GM21367 (cell line): ENCODE results near the gene GHR.
A peak's percentile ranks its signal among the peaks of the same experiment; 100 is the strongest.

Experiments used
- ATAC-seq: cut with Tn5 transposase; IDR thresholded peaks from one replicate; pipeline ENCODE4 v1.9.1; 2021; ENCODE audit not compliant: unreplicated experiment

The GHR gene

DNA sequence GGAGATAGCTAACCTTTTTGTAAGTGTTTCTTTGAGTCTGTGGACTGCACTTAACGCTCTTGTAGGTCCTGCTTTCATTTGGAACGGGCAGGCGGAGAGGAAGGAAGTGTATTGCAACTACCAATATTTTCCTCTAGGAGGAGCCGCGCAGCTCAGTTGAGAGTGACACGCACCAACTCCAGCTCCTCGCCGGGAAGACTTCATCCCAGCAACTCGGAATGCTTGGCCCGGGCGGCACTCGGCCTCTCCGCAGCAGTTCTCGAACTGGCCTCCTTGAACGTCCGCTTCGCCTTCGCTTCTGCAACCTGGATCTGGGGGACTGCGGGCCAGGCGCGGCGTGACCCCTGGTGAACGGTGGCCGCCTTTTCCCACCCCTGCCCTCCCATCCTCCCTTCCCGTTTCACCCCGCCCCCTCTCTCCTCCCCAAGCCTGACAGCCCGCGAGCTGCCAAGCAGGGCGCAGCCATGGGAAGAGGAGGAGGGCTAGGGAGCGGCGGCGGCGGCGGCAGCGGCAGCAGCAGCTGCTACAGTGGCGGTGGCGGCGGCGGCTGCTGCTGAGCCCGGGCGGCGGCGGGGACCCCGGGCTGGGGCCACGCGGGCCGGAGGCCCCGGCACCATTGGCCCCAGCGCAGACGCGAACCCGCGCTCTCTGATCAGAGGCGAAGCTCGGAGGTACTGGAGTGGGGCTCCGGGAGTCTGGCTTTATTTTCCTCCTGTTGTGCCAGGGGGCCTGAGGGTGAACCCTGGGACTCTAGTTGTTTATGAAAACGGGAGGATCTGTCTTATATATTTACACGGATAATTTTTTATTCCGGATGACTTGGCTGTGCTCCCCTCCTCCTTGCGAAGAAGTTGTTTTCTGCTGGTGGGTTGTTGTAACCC, at the start of gene GHR:
Gene GHR (plus strand): TSS at position 155 of the 881 bp plus-strand sequence. CDS start 142,436 bp downstream, outside the sequence.
- ATAC-seq = peak; percentile 87

DNA sequence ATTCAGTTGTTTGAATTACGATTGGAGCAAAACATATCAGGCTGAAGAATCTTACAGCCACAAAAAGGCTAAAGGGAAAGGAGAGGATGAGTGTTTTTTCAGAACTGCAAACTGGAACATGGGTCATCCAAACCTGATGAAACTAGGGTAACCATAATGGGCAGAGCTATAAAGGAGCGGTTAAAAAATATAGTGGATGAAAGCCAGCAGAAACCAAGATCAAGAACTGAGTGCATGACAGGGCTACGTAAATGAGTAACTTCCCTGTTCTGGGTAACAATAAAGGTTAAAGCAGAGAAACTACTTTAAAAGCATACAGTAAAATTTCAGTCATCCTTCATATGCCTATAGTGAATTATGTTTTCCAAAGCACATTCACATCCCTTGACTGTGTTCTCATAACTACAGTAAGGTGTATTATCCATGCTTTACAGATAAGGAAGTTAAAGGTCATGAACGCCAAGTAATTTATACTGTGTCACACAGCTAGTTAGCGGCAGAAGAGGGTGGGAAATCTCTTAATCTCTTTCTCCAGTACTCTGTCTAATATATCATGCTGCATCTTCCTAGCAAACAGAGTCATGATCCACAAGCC, 48.5 kb upstream of the GHR start:
- ATAC-seq = no peak

DNA sequence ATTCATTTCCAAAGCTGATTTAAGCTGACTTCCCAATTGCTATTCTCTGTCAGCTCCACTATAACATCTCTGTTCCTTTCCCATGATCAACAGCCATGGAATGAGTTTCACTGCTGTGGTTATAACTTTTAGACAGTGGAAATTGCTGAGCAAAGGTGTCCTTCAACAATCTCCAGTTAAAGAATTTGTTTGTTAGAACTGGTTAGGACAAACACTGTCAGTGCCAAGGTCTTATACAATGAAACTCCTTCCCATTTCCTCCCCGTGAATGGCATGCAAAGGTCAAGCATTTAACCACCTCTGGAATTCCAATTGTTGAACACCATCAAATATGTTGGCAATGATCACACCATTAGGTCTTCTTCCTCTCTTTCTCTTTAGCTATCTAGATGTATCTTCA, 45.7 kb upstream of the GHR start:
- no peak for ATAC-seq

DNA sequence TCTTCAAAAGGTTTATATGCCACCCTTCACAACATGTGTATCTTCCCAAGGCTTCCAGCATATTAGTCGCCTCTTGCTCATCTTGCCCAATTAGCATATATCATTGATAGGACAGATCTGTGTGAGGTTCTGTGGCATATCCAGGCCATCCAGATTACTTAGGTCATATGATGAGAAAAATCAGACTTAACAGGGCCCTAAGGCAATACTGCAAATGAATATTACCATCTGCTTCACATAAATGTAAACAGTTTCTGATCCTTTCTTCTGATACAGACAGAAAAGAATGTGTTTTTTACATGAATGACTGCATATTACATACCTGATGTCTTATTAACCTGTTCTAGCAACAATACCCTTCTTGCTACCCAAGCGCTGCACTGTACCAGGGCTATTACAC, 41.3 kb upstream of the GHR start:
- ATAC-seq = no peak

DNA sequence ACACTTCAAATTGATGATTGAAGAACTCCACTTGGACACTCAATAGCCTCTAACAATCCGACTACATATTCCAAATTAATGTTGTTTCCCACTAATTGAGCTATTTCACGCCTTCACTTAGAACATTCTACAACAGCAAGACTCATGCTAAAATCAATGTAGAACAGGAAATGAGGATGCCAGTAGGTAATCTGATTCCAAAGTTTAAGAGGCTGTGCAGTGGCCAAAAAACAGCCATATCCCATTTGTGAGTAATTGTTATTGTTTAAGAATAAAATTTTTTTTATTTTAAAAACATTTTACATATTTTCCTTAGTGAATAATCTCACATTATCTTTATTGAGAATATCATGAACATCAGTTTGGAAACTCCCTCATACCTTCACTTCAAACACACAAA, 35.7 kb upstream of the GHR start:
- ATAC-seq = no peak

DNA sequence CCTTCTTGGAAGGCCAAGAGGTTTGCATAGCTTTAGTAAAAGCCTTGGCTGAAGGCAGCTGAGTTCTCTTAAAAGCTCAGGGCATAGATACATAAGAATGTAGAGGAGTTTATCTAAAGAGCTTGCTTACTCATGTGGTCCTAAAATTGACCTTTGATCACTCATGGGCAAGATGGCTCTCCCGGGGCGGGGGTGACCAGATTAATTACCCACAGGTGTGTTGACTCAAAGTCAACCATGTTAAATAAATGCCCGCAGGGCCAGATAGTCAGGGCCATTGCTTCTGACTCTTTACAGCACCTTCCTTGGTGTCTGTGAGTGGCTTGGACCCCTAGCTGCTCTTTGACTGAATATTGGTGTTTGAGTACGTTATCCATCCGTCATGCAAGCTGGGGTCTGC, 33.1 kb upstream of the GHR start:
- ATAC-seq = no peak

DNA sequence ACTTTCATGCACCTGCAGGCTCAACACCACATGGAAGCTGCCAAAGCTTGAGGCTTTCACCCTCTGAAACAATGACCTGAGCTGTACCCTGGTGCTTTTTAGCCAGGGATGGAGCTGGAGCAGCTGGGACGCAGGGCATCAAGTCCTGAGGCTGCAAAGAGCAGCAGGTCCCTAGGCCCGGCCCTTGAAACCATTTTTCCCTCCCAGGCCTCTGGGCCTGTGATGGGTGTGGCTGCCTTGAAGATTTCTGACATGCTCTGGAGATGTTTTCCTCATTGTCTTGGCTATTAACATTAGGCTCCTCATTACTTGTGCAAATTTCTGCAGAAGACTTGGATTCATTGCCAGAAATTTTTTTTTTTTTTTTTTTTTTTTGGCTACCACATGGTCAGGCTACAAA, 30.3 kb upstream of the GHR start:
- no peak for ATAC-seq

DNA sequence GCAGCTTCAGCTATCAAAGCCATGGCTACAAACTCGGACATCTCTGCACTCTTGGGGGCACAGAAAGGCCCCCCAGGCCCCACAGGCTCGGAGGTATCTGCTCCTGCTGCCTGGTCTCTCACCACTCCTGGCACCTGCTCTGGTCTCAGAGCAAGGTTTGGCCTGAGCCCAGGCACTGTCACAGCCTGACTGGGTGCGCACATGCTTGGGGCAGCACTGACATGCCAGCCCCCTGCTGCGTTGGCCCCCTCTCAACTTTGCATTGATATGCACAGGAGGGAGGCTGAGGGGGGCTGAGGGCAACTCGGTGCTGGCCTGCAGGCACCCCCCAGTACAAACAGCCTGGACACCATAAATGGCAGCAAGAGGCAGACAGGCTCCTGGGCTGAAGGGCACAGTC, 27.1 kb upstream of the GHR start:
- ATAC-seq = no peak

DNA sequence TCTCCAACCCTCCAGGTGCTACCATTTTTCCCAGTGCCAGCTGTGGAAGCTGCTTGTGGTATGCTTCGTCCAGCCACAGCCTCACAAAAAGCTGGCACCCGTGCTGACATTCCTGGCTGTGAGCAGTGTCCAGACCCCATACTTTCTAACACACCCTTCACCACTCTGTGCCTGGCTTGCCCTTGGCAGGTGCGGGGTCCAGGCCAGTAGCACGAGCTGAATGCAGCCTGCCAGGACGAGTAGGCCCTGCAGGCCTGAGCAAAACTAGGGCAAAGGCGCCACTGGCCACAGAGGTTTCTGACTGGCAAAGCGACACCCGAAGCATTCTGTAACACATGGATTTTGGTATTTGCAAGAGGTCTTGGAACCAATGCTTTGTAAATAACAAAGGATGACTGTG, 26.0 kb upstream of the GHR start:
- ATAC-seq = no peak

DNA sequence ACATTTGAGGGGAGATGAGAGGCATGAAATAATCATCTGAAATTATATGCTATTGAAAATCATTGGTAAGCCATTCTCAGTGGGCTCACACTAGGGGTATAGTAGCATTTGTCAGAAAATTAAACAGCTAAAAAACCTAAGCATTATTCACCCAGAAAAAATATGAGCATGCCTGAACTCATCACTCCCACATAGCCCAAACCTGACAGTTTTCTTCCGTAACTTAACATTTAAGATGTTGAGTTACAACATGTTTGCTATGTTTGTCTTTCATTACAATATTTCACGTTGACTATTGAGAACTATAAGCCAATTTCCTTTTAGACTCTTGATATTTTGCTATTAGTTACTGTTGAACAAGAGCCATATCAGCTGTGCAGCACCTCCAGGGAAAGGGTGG, 23.5 kb upstream of the GHR start:
- ATAC-seq = no peak

DNA sequence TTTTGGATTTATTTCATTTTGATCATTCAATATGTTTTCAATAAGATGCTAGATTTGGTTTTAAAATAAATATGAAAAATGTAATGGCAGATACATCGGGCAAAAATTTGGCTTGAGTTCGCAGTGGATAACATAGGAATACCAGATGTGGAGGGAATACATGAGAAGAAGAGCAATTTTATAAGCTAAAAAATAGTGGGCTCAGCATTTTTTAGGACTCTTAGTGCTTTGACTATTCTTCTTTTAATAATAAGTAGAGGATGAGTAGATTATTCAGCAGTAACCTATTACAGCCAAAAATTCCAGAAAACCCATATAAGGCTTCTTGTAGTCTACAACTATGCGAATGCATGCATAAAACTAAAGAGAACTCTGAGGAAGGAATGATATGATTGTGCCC, 22.8 kb upstream of the GHR start:
- ATAC-seq = no peak

DNA sequence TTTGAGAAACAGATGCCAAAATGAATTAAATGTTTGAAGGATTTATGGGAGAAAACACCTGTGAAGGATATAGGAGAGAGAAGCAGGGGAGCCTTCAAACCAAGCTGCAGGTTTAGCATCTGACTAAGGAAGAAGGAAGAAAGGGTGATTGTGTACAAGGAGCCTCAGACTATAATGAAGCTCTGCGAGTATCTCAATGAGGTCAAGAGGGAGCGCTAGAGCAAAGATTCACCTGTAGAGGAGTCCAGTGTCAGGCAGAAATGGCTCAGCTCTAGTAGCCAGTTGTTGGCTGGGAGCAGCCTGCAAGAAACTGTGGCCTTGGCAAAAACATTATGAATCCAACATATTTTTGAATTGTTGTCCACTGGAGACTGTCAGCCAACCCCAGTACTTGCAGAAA, 20.0 kb upstream of the GHR start:
- ATAC-seq = no peak

DNA sequence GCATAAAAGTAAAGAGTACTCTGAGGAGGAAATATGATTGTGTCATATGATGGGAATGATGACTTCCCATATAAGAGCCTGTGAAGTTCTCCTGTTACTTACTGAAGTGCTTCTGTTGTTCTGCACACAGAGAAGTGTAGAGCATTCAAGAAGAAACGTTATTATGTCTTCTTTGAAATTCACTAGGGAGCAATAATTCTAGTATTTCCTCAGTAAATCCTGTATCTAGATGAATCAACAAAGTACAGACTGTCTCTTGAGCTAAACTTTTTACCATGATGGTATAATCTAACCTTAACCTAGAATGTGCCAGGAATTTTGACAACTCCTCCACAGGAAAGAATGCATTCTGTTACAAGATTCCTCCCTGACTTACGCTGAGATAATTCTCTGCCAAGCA, 18.9 kb upstream of the GHR start:
- ATAC-seq = no peak

DNA sequence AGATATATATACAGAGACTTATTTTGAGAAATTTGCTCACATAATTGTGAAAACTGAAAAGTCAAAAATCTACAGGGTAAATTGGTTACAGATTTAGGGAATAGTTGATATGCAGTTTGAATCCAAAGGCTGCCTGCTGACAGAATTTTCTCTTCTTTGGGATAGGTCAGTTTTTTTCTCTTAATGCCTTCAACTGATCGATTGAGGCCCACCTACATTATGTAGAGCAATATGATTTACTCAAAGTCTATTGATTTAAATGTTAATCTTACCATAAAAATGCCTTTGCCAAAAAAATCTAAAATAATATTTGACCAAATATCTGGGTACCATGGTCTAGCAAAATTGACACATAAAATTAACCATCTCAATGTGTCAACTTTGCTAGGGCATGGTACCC, 3.9 kb upstream of the GHR start:
- no peak for ATAC-seq

DNA sequence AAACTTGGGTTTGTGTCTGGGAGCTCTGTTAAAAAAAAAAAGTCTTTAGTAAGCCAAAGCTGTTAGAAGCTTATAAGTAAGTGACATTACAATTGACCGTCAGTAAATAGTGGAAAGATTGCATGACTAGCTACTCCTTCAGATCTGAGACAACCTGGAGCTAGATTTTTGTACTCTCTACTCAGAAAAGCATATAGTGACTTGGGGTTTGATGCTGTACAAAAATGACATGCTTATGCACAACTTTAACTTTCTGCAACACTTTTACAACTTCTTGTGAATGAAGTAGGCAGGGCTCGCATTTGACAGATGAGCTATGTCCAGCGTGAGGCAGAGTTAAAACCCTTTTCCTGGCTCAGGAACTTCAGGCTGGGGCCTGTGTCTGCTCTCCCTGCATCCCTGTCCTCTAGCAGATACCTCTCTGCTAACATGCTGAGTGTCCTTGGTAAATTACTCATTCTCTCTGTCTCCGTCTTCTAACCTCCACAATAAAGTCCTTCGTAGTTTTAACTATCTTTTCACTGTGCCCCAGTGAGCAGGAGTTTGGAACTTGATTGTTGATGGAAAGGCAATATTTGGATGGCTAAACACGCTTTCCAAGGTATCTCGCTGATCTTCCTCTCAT, 471 bp upstream of the GHR start:
- ATAC-seq = no peak

DNA sequence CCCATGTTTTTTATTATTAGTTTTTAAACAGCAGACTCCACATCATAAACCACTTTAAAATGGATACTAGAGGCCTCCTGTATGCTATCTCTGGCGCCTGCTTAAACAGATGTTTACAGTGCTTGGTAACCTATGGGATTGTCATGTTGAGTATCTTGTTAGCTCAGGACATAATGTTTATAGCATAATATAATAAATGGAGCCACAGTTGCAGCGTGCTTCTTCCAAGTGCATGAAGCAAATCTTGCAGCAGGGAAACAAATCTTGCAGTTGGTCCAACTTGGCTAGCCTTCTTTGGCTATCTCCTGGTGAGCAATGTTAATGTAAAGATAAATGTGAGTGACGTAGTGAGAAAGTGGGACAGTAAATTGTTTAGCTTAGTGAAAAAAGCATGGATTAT, 2.8 kb downstream of the GHR start:
- no peak for ATAC-seq

DNA sequence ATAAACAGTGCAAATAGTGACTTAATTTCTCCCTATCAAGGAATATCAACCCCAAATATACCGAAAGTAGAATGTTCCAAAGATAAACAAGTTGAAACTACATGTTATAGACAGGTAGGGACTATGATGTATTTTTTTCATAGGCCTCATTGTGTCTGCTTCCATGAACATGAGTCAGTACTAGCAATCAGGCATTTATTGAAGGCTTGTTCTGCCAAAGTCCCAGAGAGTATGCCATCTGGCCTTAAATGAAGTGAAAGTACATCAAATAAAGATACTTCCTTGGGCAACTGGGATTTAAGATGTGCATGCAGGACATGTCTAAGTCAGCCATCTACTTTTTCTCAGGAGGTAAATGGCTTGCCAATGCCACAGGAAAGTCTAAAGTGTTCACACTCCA, 6.5 kb downstream of the GHR start:
- ATAC-seq = no peak

DNA sequence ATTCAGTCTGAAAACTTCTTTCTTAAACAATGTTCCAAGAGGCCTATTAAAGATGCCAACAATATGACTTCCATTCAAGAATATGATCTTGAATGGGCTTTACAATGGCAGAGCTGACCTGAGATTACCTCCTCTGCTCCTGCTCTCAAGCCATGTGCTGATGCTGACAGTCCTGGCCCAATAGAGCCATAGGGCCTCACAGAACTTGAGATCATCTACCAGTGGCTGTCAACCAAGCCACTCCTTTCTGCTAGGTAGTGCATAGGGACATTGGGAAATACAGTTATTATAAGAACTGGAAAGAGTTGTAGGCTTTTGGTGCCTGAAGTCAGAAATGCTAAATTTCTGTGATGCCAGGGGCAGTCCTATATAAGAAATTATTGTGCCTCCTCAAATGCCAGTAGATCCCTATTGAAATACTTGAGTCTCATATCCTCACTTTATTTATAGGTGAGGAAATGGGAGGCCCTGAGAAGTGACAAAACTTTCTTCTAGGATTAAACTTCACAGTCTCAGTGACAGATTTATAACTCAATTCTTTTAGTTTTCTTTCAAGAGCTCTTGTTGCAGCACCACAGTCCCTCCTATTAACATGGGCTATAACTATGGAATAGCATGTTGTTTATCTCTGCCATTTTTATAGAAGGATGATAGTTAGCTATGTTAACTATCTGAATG, 10.9 kb downstream of the GHR start:
- ATAC-seq = no peak

DNA sequence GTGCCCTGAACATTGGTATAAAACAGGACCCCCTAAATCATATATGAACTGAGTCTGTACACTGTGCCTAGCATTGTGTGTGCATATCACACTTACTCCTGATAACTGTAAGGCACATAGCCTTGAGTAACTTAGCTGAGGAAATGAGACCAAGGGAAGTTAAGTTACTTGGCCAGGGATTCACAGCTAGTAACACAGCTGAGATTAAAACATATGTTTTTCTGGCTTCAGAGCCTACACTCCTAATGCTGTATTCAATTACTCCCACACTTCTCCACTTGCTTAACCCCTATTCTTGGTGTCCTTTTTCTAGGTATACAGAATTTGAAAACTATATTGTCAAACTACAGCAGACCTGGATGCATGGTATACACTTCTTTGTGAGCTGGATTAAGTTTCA, 12.8 kb downstream of the GHR start:
- ATAC-seq = no peak

DNA sequence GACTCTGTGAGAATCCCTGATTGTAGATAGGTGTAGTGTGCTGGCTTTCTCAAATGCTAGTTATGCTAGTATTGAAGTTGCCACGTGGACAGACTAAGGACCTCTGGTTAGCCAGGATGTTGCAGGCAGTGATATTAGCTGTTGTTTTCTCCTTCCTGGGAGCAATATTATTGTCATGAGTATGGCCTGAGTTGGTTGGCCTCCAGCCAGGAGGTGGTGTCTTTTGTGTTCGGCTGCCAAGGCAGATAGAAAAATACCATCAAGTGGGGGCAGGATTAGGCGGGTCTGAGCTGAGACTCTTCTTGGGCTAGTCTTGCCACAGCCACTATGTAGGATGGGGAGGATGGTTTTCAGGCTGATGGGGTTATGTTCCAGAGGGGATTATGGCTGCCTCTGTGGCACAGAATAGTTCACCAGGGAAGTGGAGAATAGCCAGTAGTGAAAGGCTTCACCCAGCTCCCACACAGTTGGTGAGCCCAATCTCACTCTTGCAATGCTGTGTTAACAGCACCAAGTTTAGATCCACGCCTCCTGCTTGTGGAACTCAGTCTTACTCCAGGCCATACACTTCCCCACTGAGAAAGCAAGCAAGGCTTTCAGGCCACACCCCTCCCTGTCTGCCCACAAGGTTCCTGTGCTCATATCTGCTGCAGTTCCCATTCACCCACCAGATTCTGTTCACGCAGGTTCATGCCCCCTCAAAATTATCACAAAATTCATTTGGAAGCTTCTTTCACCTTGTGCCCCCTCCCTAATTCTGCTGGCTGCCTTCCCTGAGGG, 31.2 kb downstream of the GHR start:
- no peak for ATAC-seq

DNA sequence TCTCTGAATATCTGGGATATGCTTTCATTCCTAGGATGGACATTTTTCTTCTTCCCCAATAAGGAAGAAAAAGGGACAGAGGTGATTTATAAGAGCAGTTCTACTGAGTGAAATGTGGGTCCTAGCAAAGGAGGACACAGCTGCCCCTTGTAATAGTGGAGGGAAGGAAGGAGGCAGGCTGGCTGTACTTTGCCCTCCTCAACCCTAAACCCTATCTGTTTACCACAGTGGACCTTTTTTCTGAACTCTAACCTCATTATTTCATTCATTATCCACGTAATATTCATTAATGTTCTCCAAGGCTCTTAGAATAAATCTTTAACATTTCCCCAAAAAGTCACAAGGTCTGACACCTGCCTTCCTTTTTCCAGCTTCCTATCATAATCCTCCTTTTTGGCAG, 37.8 kb downstream of the GHR start:
- ATAC-seq = no peak
